Panc1 (cell line): ENCODE results near the gene AHCY. TPM values are rescaled to one million over a fixed set of nuclear protein-coding genes. Genes with fewer than 3 reads are reported as not detected.

Experiments used
- ATAC-seq: fragments of 200-7000 bp; cut with Tn5 transposase; 2 replicates; pipeline ENCODE4 v1.9.1; 2020; ENCODE audit warnings: mild to moderate bottlenecking, moderate library complexity
- BruUV-seq: library from RNA; stranded (reverse); fragments of 400-500 nt; replicated peaks from 2 replicates; lab custom pipeline; 2021; lab: Mats Ljungman, UMichigan
- CTCF ChIA-PET: fragments of 300-600 bp; sonication (Branson Sonifier 250); formaldehyde crosslinking; loops from one replicate; lab custom pipeline; 2022; ENCODE audit warnings: antibody characterized with exemption; lab: Charles Lee
- POLR2A ChIA-PET: fragments of 300-600 bp; sonication (Branson Sonifier 250); formaldehyde crosslinking; loops from one replicate; lab custom pipeline; 2022; ENCODE audit warnings: antibody characterized with exemption; lab: Charles Lee
- DNase-seq: peaks from one replicate; pipeline ENCODE4 v3.0.0-alpha.2; 2010; ENCODE audit warnings: low read depth, low spot score
- H3K27ac ChIP-seq: 2 replicates; pipeline ENCODE4 v1.5.1; 2011; ENCODE audit warnings: mild to moderate bottlenecking, low read length, inconsistent platforms
- H3K27me3 ChIP-seq: fragments of 200-500 bp; sonication (Bioruptor generic); 2 replicates; pipeline ENCODE4 v1.6.0; 2014; ENCODE audit warnings: low read length, inconsistent platforms; ENCODE audit not compliant: control insufficient read depth, insufficient read depth
- H3K36me3 ChIP-seq: fragments of 200-500 bp; sonication (Bioruptor generic); 2 replicates; pipeline ENCODE4 v1.5.1; 2014; ENCODE audit warnings: inconsistent platforms, mild to moderate bottlenecking, low read length, moderate library complexity; ENCODE audit not compliant: control insufficient read depth, insufficient read depth
- H3K4me1 ChIP-seq: 2 replicates; pipeline ENCODE4 v1.5.1; 2011; ENCODE audit warnings: inconsistent platforms, mild to moderate bottlenecking, low read length, moderate library complexity; ENCODE audit not compliant: control insufficient read depth, insufficient read depth
- H3K4me3 ChIP-seq, 2 experiments: 2 replicates each; pipeline ENCODE4 v1.5.1; 2011 to 2012; ENCODE audit warnings: low read depth in 2 of 2, low read length in 2 of 2, mild to moderate bottlenecking in 2 of 2, inconsistent platforms in 1 of 2, moderate library complexity in 1 of 2
- H3K9me3 ChIP-seq: fragments of 200-500 bp; sonication (Bioruptor generic); 2 replicates; pipeline ENCODE4 v1.5.1; 2014; ENCODE audit warnings: low read depth, mild to moderate bottlenecking, inconsistent platforms, low read length, moderate library complexity; ENCODE audit not compliant: control insufficient read depth, insufficient read depth
- CTCF ChIP-seq: fragments of 450-650 bp; IDR thresholded peaks from 2 replicates; pipeline ENCODE4 v1.5.1; 2017; ENCODE audit warnings: mild to moderate bottlenecking
- POLR2AphosphoS5 ChIP-seq: IDR thresholded peaks from 2 replicates; pipeline ENCODE4 v1.6.1; 2012; ENCODE audit warnings: mild to moderate bottlenecking, low read depth, low read length, moderate library complexity
- REST ChIP-seq, 2 experiments: IDR thresholded peaks; 2 replicates each; pipeline ENCODE4 v1.6.1; 2011 to 2012; ENCODE audit warnings: low read depth in 2 of 2, control low read depth in 1 of 2, low read length in 1 of 2, mild to moderate bottlenecking in 1 of 2, moderate library complexity in 1 of 2; ENCODE audit not compliant: insufficient read depth in 1 of 2
- SIN3A ChIP-seq: IDR thresholded peaks from 2 replicates; pipeline ENCODE4 v1.6.1; 2012; ENCODE audit warnings: low read depth, mild to moderate bottlenecking, low read length, moderate library complexity, borderline replicate concordance; ENCODE audit not compliant: insufficient read depth
- TCF7L2 ChIP-seq: IDR thresholded peaks from 2 replicates; pipeline ENCODE4 v1.6.1; 2011; ENCODE audit warnings: mild to moderate bottlenecking, low read depth, low read length, inconsistent platforms
- in situ Hi-C: cut with HindIII; loops from 2 replicates; pipeline ENCODE4 v1.10.0; 2016; ENCODE audit warnings: low sequenced_read_pairs, low pct_unique_long_range_greater_than_20kb
- intact Hi-C: fragments of 100-400 bp; cut with micrococcal nuclease; formaldehyde crosslinking; loops from one replicate; pipeline ENCODE4 v1.10.0; 2022; ENCODE audit not compliant: unreplicated experiment
- total RNA-seq: library from RNA; stranded (reverse); gene quantifications from one replicate; pipeline ENCODE4 v1.2.1, GENCODE V29; 2021; ENCODE audit not compliant: unreplicated experiment

AHCY gene
- total RNA-seq, 1 experiment from 2014 or later = 171 TPM

GRCh38 chr20:34260208-34260942, 42.8 kb downstream of the AHCY start:
- ChIA-PET CTCF (no interaction called here), POLR2A (no interaction called here)

GRCh38 chr20:34256629-34257124, 46.5 kb downstream of the AHCY start:
- CTCF ChIA-PET = no interaction called here
- ATAC-seq (no peak), DNase-seq (no peak)
- no peaks in the 10 kb centered on the region for H3K4me1 ChIP-seq
- no peaks in the 10 kb centered on the region for H3K27me3 ChIP-seq
- no peaks in the 10 kb centered on the region for H3K36me3 ChIP-seq
- in situ Hi-C loops = no loop called here
- H3K9me3 ChIP-seq = no peaks in the 10 kb centered on the region
- no peak overlapping the region for H3K27ac ChIP-seq
- H3K4me3 ChIP-seq = no peak overlapping the region
- POLR2A ChIA-PET = no interaction called here
- intact Hi-C loops = no loop called here
- TF ChIP-seq TCF7L2 (no peak), REST (IDR thresholded peaks at IDR 0.05; ENCODE audit: insufficient read depth in 1 of 2, low read depth in 2 of 2, low read length in 1 of 2) (no peak), POLR2AphosphoS5 (no peak), CTCF (no peak), SIN3A (no peak)
- BruUV-seq = no TSS peak

More at GRCh38 chr20:34260208-34260942, 42.8 kb downstream of the AHCY start:
- intact Hi-C loops (no loop called here), in situ Hi-C loops (no loop called here)
- DNase-seq (no peak), ATAC-seq (no peak)
- Histone ChIP-seq H3K27me3 (no peaks in the 10 kb centered on the region), H3K4me3 (no peak overlapping the region), H3K9me3 (no peaks in the 10 kb centered on the region), H3K27ac (no peak overlapping the region), H3K36me3 (no peaks in the 10 kb centered on the region), H3K4me1 (no peaks in the 10 kb centered on the region)
- TF ChIP-seq SIN3A = no peak
- no peak for TF ChIP-seq REST (IDR thresholded peaks at IDR 0.05; ENCODE audit: insufficient read depth in 1 of 2, low read depth in 2 of 2, low read length in 1 of 2)
- no peak for TF ChIP-seq CTCF
- TF ChIP-seq TCF7L2 = no peak
- no peak for TF ChIP-seq POLR2AphosphoS5
- BruUV-seq = no TSS peak
